Astrocyte of the spinal cord (primary cell): ENCODE data around the gene GNS.

Experiments used
- DNase-seq: peaks from one replicate; pipeline ENCODE4 v3.0.0; 2011; ENCODE audit warnings: low read depth, low spot score
- H3K4me3 ChIP-seq: 2 replicates; pipeline ENCODE4 v1.5.1; 2011; ENCODE audit warnings: low read depth, mild to moderate bottlenecking, low read length, moderate library complexity
- in situ Hi-C: cut with HindIII; loops from 2 replicates; pipeline ENCODE4 v1.10.0; 2017; ENCODE audit warnings: low sequenced_read_pairs
- TF ChIP-seq, protein P1 (sequence below): IDR thresholded peaks from 2 replicates; pipeline ENCODE4 v1.5.1; 2012; ENCODE audit warnings: low read depth, mild to moderate bottlenecking, low read length, inconsistent platforms

The GNS gene

DNA sequence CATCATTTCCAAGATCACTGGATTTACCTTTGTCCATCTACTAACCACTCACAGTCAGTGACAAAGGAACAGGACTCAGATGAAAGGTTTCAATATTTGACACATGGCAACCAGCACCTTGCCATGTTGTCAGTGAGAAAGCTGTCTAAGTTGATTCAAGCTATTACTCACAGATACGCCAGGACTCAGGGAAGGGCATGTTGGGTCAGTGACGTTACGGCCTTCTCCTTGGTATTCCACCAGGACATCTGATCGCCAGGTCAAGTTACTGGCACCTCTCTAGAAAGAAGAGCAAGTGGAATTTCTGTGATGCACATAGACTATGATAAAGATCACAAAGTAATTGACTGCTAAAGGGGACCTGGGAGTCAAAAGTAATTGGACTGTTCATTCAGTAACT is 36.4 kb downstream of the GNS start:
- no peak overlapping the region for H3K4me3 ChIP-seq
- no peak for DNase-seq
- TF ChIP-seq, protein P1, sequence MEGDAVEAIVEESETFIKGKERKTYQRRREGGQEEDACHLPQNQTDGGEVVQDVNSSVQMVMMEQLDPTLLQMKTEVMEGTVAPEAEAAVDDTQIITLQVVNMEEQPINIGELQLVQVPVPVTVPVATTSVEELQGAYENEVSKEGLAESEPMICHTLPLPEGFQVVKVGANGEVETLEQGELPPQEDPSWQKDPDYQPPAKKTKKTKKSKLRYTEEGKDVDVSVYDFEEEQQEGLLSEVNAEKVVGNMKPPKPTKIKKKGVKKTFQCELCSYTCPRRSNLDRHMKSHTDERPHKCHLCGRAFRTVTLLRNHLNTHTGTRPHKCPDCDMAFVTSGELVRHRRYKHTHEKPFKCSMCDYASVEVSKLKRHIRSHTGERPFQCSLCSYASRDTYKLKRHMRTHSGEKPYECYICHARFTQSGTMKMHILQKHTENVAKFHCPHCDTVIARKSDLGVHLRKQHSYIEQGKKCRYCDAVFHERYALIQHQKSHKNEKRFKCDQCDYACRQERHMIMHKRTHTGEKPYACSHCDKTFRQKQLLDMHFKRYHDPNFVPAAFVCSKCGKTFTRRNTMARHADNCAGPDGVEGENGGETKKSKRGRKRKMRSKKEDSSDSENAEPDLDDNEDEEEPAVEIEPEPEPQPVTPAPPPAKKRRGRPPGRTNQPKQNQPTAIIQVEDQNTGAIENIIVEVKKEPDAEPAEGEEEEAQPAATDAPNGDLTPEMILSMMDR = no peak
- in situ Hi-C loops = no loop called here

- TF ChIP-seq, protein P1 = no peak
- no peak overlapping the region for H3K4me3 ChIP-seq
- in situ Hi-C loops = no loop called here
- DNase-seq = no peak
These were observed 38.3 kb downstream of the GNS start for GRCh38 chr12:64720884-64721283.

- in situ Hi-C loops = no loop called here
- TF ChIP-seq, protein P1 = no peak
- no peak overlapping the region for H3K4me3 ChIP-seq
- no peak for DNase-seq
These were observed 40.6 kb downstream of the GNS start for GRCh38 chr12:64718649-64719048.

- TF ChIP-seq, protein P1 = no peak
- in situ Hi-C loops = no loop called here
- DNase-seq = peak; percentile 56
- no peak overlapping the region for H3K4me3 ChIP-seq
These were observed 42.3 kb downstream of the GNS start for GRCh38 chr12:64716839-64717455.

DNA sequence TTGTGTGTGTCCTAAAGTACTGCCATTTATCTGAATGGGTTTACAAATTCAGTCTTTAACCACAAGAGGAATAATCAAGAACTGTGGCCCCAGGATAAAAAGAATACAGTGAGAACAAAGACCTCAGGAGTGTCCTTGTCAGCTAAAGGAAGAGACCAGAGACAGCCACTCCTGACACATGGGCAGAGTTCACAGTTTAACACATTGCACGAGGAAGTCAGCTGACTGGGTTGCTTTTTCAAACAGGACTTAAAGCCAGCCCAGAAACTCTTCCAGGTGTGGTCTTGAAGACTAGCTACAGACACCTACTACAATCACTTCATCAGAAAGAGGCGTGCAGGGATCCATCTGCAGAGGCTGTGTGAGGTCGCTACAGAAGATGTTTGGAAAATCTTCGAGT is 42.8 kb downstream of the GNS start:
- in situ Hi-C loops = no loop called here
- DNase-seq = no peak
- TF ChIP-seq, protein P1 = no peak
- H3K4me3 ChIP-seq = no peak overlapping the region

- DNase-seq = no peak
- in situ Hi-C loops = no loop called here
- H3K4me3 ChIP-seq = no peak overlapping the region
- TF ChIP-seq, protein P1 = no peak
These were observed 44.6 kb downstream of the GNS start for GRCh38 chr12:64714551-64714968.
